Endothelial cell (in vitro differentiated cells): ENCODE results near the gene EPS8L3. TPM values are rescaled to one million over a fixed set of nuclear protein-coding genes. Genes with fewer than 3 reads are reported as not detected.
"Not testable (repeated sequence)": the region's sequence is repeated elsewhere in the genome, so short reads cannot be mapped to it uniquely, and the experiment has no call there.

Source experiments
- DNase-seq: peaks from one replicate; pipeline ENCODE4 v3.0.0; 2021; ENCODE audit warnings: low spot score
- H3K27ac Mint-ChIP-seq: one replicate; pipeline ENCODE4 v1.8.0; 2021; ENCODE audit warnings: mixed read lengths, inconsistent platforms; ENCODE audit not compliant: unreplicated experiment
- H3K27me3 Mint-ChIP-seq: one replicate; pipeline ENCODE4 v1.8.0; 2021; ENCODE audit warnings: mild to moderate bottlenecking, moderate library complexity, mixed read lengths, inconsistent platforms; ENCODE audit not compliant: unreplicated experiment
- H3K36me3 Mint-ChIP-seq: one replicate; pipeline ENCODE4 v1.8.0; 2021; ENCODE audit warnings: mild to moderate bottlenecking, low read depth, mixed read lengths, inconsistent platforms; ENCODE audit not compliant: unreplicated experiment
- H3K4me1 Mint-ChIP-seq: one replicate; pipeline ENCODE4 v1.8.0; 2021; ENCODE audit warnings: mild to moderate bottlenecking, mixed read lengths, inconsistent platforms; ENCODE audit not compliant: unreplicated experiment
- H3K4me3 Mint-ChIP-seq: one replicate; pipeline ENCODE4 v1.8.0; 2021; ENCODE audit warnings: mild to moderate bottlenecking, mixed read lengths, inconsistent platforms; ENCODE audit not compliant: unreplicated experiment
- H3K9me3 Mint-ChIP-seq: one replicate; pipeline ENCODE4 v1.8.0; 2021; ENCODE audit warnings: mixed read lengths, inconsistent platforms; ENCODE audit not compliant: unreplicated experiment
- total RNA-seq: library from RNA; stranded (reverse); fragmentation: NEBNext Ultra II Directional; extraction: Animal tissue kit (Norgen Biotek cat#: 25700); gene quantifications from one replicate; pipeline ENCODE4 v1.2.1, GENCODE V29; 2021; ENCODE audit not compliant: unreplicated experiment
- TF ChIP-seq, protein P1 (sequence below): fragments of 200-600 bp; sonication (generic); IDR thresholded peaks from one replicate; pipeline ENCODE4 v1.5.0; 2021; ENCODE audit warnings: antibody characterized with exemption; ENCODE audit not compliant: unreplicated experiment

EPS8L3 gene
- total RNA-seq, 1 donor from 2014 or later, result not detected

DNA sequence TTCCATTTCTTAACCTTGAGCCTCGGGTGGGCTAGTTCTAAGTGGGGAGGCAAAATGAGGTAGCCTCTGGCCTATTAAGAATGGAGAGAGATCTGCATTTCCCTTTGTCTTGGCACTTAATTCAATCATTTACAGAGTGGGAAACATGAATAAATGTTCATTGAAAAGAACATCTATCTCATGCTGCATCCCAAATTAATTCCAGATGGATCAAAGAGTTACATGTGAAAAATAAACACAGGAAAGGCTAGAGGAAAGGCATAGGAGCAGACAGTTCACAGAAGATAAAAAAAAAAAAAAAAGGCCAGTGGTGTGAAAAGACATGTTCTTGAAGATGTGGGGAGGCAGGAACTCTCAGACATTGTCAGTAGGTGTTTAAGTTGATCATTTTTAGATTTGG lies 35.7 kb upstream of the EPS8L3 start:
- H3K4me3 Mint-ChIP-seq, result no peak overlapping the region
- no peak overlapping the region for H3K27ac Mint-ChIP-seq
- DNase-seq, result no peak
- H3K36me3 Mint-ChIP-seq, result no peaks in the 10 kb centered on the region
- peaks cover 2% of the 10 kb centered on the region for H3K4me1 Mint-ChIP-seq
- peaks cover 8% of the 10 kb centered on the region for H3K27me3 Mint-ChIP-seq
- no peaks in the 10 kb centered on the region for H3K9me3 Mint-ChIP-seq
- TF ChIP-seq, protein P1, sequence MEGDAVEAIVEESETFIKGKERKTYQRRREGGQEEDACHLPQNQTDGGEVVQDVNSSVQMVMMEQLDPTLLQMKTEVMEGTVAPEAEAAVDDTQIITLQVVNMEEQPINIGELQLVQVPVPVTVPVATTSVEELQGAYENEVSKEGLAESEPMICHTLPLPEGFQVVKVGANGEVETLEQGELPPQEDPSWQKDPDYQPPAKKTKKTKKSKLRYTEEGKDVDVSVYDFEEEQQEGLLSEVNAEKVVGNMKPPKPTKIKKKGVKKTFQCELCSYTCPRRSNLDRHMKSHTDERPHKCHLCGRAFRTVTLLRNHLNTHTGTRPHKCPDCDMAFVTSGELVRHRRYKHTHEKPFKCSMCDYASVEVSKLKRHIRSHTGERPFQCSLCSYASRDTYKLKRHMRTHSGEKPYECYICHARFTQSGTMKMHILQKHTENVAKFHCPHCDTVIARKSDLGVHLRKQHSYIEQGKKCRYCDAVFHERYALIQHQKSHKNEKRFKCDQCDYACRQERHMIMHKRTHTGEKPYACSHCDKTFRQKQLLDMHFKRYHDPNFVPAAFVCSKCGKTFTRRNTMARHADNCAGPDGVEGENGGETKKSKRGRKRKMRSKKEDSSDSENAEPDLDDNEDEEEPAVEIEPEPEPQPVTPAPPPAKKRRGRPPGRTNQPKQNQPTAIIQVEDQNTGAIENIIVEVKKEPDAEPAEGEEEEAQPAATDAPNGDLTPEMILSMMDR, result no peak

DNA sequence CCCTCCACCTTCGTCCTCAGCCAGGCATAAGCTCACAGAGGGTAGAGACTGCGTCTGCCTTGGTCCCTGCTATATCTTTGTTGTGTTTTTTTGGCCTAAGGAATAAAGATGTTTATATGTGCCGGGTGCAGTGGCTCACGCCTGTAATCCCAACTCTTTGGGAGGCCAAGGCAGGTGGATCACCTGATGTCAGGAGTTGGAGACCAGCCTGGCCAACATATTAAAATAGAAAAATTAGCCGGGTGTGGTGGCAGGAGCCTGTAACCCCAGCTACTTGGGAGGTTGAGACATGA lies 33.5 kb upstream of the EPS8L3 start:
- H3K27me3 Mint-ChIP-seq, DNase-seq, H3K4me3 Mint-ChIP-seq, H3K27ac Mint-ChIP-seq, H3K4me1 Mint-ChIP-seq, H3K9me3 Mint-ChIP-seq, H3K36me3 Mint-ChIP-seq: not testable (repeated sequence)

DNA sequence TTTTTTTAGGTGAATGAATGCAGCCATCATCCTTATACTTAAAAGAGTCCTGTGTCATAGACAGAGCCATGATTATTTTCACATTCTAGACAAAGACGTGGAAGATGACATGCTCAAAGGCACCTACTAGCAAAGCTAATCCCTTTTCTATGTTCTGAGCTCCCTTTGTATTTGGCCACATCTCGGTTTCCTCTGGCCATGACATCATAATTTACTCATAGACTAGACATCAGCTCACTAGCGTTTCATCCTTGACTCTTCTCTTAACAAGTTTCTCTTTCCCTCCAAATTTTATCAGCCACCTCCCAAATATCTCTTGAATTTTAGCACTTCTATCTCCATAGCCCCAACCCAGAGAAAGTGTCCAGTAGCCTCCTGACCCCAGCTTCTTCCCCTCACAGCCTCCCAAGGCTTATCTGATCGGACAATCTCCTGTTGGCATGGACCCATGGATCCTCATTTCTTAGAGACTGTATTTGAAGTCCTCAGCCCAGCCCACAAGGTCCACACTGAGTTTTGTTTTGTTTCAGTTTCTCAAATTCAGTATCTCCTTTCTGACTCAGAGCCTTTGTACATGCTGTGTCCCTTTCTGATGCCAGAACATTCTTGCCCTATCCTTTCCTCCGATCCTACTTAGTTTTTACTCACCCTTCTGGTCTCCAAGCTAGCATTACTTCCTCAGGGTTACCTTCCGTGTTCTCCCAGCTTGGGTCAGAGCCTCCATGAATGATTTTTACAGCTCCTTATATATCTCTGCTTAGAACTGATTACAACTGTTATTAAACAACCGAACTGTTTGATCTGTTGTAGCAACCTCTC lies 33.0 kb upstream of the EPS8L3 start:
- H3K36me3 Mint-ChIP-seq, result no peaks in the 10 kb centered on the region
- H3K9me3 Mint-ChIP-seq, result no peaks in the 10 kb centered on the region
- peaks cover 7% of the 10 kb centered on the region for H3K27me3 Mint-ChIP-seq
- peak overlapping the region; percentile 12 for H3K27ac Mint-ChIP-seq
- DNase-seq, result no peak
- H3K4me1 Mint-ChIP-seq, result peaks cover 10% of the 10 kb centered on the region
- TF ChIP-seq, protein P1, result no peak
- no peak overlapping the region for H3K4me3 Mint-ChIP-seq

DNA sequence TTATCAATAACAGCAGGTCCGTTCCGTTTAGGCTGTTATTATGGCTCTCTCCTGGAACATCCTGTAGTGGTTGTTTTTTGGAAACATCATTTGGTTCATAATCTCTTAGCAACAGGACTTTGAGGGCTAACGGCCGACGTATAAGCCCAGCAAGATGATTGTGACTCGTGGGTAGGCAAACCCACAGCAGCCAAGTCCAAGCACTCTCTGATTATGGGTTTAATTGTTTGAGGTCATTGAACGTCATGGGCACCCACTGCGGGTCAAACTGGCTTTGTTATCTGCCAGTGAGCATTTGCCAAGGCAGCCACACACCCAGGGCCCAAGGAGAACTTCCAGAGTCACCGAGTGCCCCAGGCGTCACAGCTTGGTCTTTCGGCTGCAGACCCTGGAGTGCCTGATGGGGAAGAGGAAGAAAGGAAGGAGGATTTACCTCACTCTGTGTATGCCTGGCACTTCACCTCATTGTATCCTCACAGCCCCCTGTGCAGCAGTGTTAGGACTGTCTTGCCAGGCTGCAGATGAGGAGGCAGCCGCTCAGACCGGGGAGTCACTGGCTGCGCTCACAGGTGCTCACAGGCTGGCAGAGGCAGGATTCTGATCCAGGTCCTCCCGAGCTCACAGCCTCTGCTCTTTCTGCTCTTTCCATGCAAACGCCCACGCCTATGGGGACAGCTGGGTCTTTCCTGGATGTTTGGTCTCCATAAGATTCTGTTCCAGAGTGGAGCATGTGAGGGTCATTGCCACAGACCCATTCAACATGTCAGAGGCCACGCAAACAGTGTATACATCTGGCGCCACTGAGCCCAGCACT lies 30.8 kb upstream of the EPS8L3 start:
- Mint-ChIP-seq H3K4me3 (no peak overlapping the region), H3K36me3 (no peaks in the 10 kb centered on the region), H3K27me3 (peaks cover 7% of the 10 kb centered on the region), H3K4me1 (peaks cover 18% of the 10 kb centered on the region), H3K27ac (no peak overlapping the region), H3K9me3 (no peaks in the 10 kb centered on the region)
- DNase-seq, result no peak
- TF ChIP-seq, protein P1, result no peak

DNA sequence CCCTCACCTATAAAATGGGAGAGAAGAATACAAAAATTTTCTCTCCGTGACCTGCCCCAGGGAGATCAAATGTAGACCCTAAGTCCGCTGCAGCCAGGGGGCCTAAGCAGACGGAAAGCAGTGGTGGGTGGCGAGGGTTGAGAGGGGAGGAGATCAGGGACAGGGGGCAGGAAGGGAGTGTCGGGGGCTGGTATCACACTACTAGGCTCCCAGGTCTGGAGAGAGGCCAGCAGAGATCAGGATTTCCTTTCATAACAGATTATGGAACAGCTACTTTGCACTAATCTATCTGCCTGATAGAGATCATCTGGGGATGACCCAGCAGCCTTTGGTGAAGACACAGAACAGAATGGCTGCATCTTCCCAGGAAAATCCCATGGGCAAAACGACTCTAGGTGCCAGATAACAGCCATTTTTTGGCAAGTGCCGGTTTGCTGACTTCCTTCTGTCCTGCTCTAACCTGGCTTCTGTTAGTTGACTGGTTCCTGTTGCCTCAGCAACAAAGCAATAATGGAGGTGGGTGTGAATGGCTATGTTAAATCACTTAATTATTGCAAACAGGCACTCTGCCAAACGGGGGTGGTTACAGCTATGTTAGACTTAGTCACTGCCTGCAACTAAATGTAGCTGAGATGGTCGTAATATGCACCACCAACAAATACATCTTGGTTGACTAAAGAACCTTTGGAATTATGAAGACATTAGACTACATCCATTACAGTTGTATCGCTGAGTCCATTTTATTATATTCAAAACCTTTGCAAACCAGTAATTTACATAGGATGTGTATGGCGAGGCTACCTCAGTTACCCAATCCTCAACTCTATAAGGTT lies 30.0 kb upstream of the EPS8L3 start:
- Mint-ChIP-seq H3K27ac (peak overlapping the region; percentile 49), H3K9me3 (no peaks in the 10 kb centered on the region), H3K4me1 (peaks cover 22% of the 10 kb centered on the region), H3K36me3 (no peaks in the 10 kb centered on the region), H3K4me3 (no peak overlapping the region), H3K27me3 (peaks cover 7% of the 10 kb centered on the region)
- DNase-seq, result no peak
- TF ChIP-seq, protein P1, result no peak
